GM12878 (cell line): ENCODE data around the gene C17orf107. TPM values are rescaled to one million over a fixed set of nuclear protein-coding genes. Genes with fewer than 3 reads are reported as not detected.
A peak's percentile ranks its signal among the peaks of the same experiment; 100 is the strongest.

Source experiments
- ASH2L ChIP-seq: fragments of 300-600, 200-600 bp; sonication (generic); IDR thresholded peaks from 2 replicates; pipeline ENCODE4 v1.6.1; 2017; ENCODE audit warnings: low read depth, mild to moderate bottlenecking, borderline replicate concordance
- ATF7 ChIP-seq: fragments of 450-650 bp; IDR thresholded peaks from 2 replicates; pipeline ENCODE4 v1.6.1; 2016; ENCODE audit warnings: low read depth, mild to moderate bottlenecking
- BACH1 ChIP-seq: fragments of 450-650 bp; IDR thresholded peaks from 2 replicates; pipeline ENCODE4 v1.6.1; 2017; ENCODE audit warnings: mild to moderate bottlenecking, borderline replicate concordance
- EZH2 ChIP-seq: IDR thresholded peaks from 2 replicates; pipeline ENCODE4 v1.6.1; 2012; ENCODE audit warnings: low read depth, mild to moderate bottlenecking, control low read depth, inconsistent platforms, low read length, borderline replicate concordance; ENCODE audit not compliant: control insufficient read depth
- FOXM1 ChIP-seq: IDR thresholded peaks from 2 replicates; pipeline ENCODE4 v1.6.1; 2012; ENCODE audit warnings: low read depth, mild to moderate bottlenecking, inconsistent platforms, low read length, moderate library complexity
- IKZF1 ChIP-seq: fragments of 450-650 bp; conservative IDR thresholded peaks from 2 replicates; pipeline ENCODE4 v1.6.1; 2017; ENCODE audit warnings: antibody characterized with exemption, mild to moderate bottlenecking
- JUNB ChIP-seq: IDR thresholded peaks from 2 replicates; pipeline ENCODE4 v1.6.1; 2016; ENCODE audit warnings: antibody characterized with exemption, mild to moderate bottlenecking
- KDM1A ChIP-seq: fragments of 200-600 bp; sonication (generic); IDR thresholded peaks from 2 replicates; pipeline ENCODE4 v1.6.1; 2016; ENCODE audit warnings: borderline replicate concordance
- NFYB ChIP-seq: IDR thresholded peaks from 2 replicates; pipeline ENCODE4 v1.6.1; 2011; ENCODE audit warnings: low read depth, mild to moderate bottlenecking, low read length, improper control_type of control experiment, moderate library complexity; ENCODE audit not compliant: insufficient read depth
- RB1 ChIP-seq: fragments of 450-650 bp; formaldehyde crosslinking; IDR thresholded peaks from 2 replicates; pipeline ENCODE4 v1.6.1; 2017; ENCODE audit warnings: mild to moderate bottlenecking, borderline replicate concordance
- RFX5 ChIP-seq: IDR thresholded peaks from 2 replicates; pipeline ENCODE4 v1.6.1; 2011; ENCODE audit warnings: low read depth, low read length, improper control_type of control experiment
- SIX5 ChIP-seq: IDR thresholded peaks from 2 replicates; pipeline ENCODE4 v1.6.1; 2011; ENCODE audit warnings: mild to moderate bottlenecking, low read depth, low read length, moderate library complexity; ENCODE audit not compliant: severe bottlenecking
- TCF12 ChIP-seq: IDR thresholded peaks from 2 replicates; pipeline ENCODE4 v1.6.1; 2011; ENCODE audit warnings: low read depth, mild to moderate bottlenecking, low read length
- YY1 ChIP-seq: IDR thresholded peaks from 2 replicates; pipeline ENCODE4 v1.6.1; 2011; ENCODE audit warnings: low read depth, mild to moderate bottlenecking, low read length
- ZNF24 ChIP-seq: fragments of 450-650 bp; IDR thresholded peaks from 2 replicates; pipeline ENCODE4 v1.6.1; 2017; ENCODE audit warnings: antibody characterized with exemption, mild to moderate bottlenecking
- ZNF384 ChIP-seq: IDR thresholded peaks from 2 replicates; pipeline ENCODE4 v1.6.1; 2012; ENCODE audit warnings: low read depth, mild to moderate bottlenecking, low read length, improper control_type of control experiment, borderline replicate concordance
- ZNF622 ChIP-seq: fragments of 450-650 bp; IDR thresholded peaks from 2 replicates; pipeline ENCODE4 v1.6.1; 2017; ENCODE audit warnings: mild to moderate bottlenecking, inconsistent platforms
- ZZZ3 ChIP-seq: IDR thresholded peaks from 2 replicates; pipeline ENCODE4 v1.6.1; 2011; ENCODE audit warnings: low read depth; ENCODE audit not compliant: control insufficient read depth, insufficient read length
- polyA plus RNA-seq, 11 experiments: library from polyadenylated mRNA; depleted of rRNA in 4 of 11; unstranded in 6 of 11; stranded (reverse) in 5 of 11; fragments of >200 nt; fragmentation: Nextera tagmentation in 4 of 11; fragmentation: Illumina TruSeq in 1 of 11; extraction: Ambion mirVana in 4 of 11; extraction: Trizol in 1 of 11; gene quantifications; 1 replicate in 1 of 11; 2 replicates in 10 of 11; pipeline versions ENCODE4 v1.2.1 to v1.2.3, GENCODE V29; 2011 to 2016; ENCODE audit warnings: inconsistent platforms in 2 of 11, missing spikeins in 2 of 11, low read depth in 1 of 11
- total RNA-seq, 4 experiments: library from RNA; depleted of rRNA in 3 of 4; stranded (reverse); fragments of >200 nt in 3 of 4; fragmentation: Illumina TruSeq in 1 of 4; extraction: Trizol in 1 of 4; gene quantifications; 2 replicates each; pipeline versions ENCODE4 v1.2.1 to v1.2.3, GENCODE V29; 2013 to 2021
- TF ChIP-seq, protein P1 (sequence below): fragments of 450-650 bp; IDR thresholded peaks from 2 replicates; pipeline ENCODE4 v1.6.1; 2014; ENCODE audit warnings: mild to moderate bottlenecking
- TF ChIP-seq, protein P2 (sequence below): IDR thresholded peaks from 2 replicates; pipeline ENCODE4 v1.6.1; 2012; ENCODE audit warnings: low read depth, low read length, improper control_type of control experiment
- TF ChIP-seq, protein P3 (sequence below): fragments of 450-650 bp; IDR thresholded peaks from 2 replicates; pipeline ENCODE4 v1.6.1; 2017; ENCODE audit warnings: borderline replicate concordance
- TF ChIP-seq, protein P4 (sequence below): IDR thresholded peaks from 2 replicates; pipeline ENCODE4 v1.6.1; 2012; ENCODE audit warnings: low read depth, low read length, improper control_type of control experiment
- TF ChIP-seq, protein P5 (sequence below): IDR thresholded peaks from 2 replicates; pipeline ENCODE4 v1.6.1; 2012; ENCODE audit warnings: low read length, inconsistent platforms

Gene C17orf107
- total and polyA plus RNA-seq, 10 of the 15 experiments (the other 5 are each of a cell fraction or from before 2014, with no cell fraction given), result 0.05 to 0.46 (median 0.11) TPM; not detected in 3

DNA sequence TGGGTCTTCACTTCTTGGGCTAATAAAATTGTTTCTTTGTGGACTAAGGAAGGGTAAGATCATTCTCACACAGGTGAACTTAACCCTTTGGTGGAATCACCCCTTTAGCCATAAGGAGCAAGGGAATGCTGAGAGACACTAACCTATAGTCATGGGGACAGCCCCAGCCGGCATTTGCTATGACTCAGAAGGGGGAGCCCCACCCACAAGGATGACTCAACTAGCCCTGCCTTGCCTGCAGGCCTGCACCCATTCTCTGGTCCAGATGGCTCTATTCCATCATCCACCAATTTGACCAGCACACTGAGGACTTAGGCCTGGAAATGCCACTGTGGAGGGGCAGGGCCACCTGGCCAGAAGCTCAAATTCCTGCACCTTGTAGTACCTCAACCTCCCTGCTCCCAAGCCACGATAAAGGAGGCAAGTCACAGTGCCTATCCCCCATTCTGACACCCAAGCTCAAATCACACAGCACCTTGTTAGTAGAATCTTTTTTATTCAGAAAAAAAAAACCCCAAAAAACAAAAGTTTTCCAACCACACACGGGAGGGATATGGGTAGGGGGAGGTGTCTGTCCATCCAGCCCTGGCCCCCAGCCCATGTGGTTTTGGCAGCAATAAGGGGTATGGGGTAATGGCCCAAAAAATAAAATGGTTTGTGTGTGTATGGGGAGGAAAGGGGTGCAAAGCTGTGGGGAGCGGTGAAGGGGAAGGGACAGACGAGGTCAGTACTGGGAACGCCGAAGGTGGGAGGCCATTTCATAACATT lies 46.0 kb downstream of the C17orf107 start (continued):
- no peak for TF ChIP-seq RFX5
- peak; percentile 90 for TF ChIP-seq IKZF1
- peak; percentile 84 for TF ChIP-seq TCF12
- no peak for TF ChIP-seq SIX5
- TF ChIP-seq ZNF384, result no peak
- TF ChIP-seq RB1, result no peak
- no peak for TF ChIP-seq FOXM1
- TF ChIP-seq, protein P1, sequence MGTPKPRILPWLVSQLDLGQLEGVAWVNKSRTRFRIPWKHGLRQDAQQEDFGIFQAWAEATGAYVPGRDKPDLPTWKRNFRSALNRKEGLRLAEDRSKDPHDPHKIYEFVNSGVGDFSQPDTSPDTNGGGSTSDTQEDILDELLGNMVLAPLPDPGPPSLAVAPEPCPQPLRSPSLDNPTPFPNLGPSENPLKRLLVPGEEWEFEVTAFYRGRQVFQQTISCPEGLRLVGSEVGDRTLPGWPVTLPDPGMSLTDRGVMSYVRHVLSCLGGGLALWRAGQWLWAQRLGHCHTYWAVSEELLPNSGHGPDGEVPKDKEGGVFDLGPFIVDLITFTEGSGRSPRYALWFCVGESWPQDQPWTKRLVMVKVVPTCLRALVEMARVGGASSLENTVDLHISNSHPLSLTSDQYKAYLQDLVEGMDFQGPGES, result no peak
- no peak for TF ChIP-seq ZNF622
- TF ChIP-seq, protein P2, sequence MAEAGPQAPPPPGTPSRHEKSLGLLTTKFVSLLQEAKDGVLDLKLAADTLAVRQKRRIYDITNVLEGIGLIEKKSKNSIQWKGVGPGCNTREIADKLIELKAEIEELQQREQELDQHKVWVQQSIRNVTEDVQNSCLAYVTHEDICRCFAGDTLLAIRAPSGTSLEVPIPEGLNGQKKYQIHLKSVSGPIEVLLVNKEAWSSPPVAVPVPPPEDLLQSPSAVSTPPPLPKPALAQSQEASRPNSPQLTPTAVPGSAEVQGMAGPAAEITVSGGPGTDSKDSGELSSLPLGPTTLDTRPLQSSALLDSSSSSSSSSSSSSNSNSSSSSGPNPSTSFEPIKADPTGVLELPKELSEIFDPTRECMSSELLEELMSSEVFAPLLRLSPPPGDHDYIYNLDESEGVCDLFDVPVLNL, result no peak
- peak; percentile 72 for TF ChIP-seq ATF7
- TF ChIP-seq, protein P3, sequence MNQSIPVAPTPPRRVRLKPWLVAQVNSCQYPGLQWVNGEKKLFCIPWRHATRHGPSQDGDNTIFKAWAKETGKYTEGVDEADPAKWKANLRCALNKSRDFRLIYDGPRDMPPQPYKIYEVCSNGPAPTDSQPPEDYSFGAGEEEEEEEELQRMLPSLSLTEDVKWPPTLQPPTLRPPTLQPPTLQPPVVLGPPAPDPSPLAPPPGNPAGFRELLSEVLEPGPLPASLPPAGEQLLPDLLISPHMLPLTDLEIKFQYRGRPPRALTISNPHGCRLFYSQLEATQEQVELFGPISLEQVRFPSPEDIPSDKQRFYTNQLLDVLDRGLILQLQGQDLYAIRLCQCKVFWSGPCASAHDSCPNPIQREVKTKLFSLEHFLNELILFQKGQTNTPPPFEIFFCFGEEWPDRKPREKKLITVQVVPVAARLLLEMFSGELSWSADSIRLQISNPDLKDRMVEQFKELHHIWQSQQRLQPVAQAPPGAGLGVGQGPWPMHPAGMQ, result no peak
- no peak for TF ChIP-seq ASH2L
- TF ChIP-seq YY1, result peak; percentile 51; the same call in 1 of the 2 replicates
- TF ChIP-seq, protein P4, sequence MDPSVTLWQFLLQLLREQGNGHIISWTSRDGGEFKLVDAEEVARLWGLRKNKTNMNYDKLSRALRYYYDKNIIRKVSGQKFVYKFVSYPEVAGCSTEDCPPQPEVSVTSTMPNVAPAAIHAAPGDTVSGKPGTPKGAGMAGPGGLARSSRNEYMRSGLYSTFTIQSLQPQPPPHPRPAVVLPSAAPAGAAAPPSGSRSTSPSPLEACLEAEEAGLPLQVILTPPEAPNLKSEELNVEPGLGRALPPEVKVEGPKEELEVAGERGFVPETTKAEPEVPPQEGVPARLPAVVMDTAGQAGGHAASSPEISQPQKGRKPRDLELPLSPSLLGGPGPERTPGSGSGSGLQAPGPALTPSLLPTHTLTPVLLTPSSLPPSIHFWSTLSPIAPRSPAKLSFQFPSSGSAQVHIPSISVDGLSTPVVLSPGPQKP, result no peak; the same call in 1 of the 2 replicates
- peak; percentile 92 for TF ChIP-seq JUNB
- no peak for TF ChIP-seq EZH2
- TF ChIP-seq ZZZ3, result no peak
- TF ChIP-seq KDM1A, result no peak
- TF ChIP-seq, protein P5, sequence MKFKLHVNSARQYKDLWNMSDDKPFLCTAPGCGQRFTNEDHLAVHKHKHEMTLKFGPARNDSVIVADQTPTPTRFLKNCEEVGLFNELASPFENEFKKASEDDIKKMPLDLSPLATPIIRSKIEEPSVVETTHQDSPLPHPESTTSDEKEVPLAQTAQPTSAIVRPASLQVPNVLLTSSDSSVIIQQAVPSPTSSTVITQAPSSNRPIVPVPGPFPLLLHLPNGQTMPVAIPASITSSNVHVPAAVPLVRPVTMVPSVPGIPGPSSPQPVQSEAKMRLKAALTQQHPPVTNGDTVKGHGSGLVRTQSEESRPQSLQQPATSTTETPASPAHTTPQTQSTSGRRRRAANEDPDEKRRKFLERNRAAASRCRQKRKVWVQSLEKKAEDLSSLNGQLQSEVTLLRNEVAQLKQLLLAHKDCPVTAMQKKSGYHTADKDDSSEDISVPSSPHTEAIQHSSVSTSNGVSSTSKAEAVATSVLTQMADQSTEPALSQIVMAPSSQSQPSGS, result no peak
- no peak for TF ChIP-seq NFYB
- TF ChIP-seq BACH1, result peak; percentile 99
- TF ChIP-seq ZNF24, result no peak; the same call in 1 of the 2 replicates
